GM12865 (cell line): ENCODE results near the gene NUB1.
A peak's percentile ranks its signal among the peaks of the same experiment; 100 is the strongest.

ENCODE experiments used
- DNase-seq: peaks from one replicate; pipeline ENCODE4 v3.0.0; 2010; ENCODE audit warnings: low read depth
- H3K4me3 ChIP-seq: 2 replicates; pipeline ENCODE4 v1.5.1; 2011; ENCODE audit warnings: mild to moderate bottlenecking, low read depth, low read length, control low read depth
- CTCF ChIP-seq: IDR thresholded peaks from 2 replicates; pipeline ENCODE4 v1.5.1; 2011; ENCODE audit warnings: low read length, control low read depth, low read depth, inconsistent platforms; ENCODE audit not compliant: insufficient read depth; ENCODE audit errors: missing control alignments

NUB1 gene

GRCh38 chr7:151336027-151336708, 5.4 kb upstream of the NUB1 start:
- no peak overlapping the region for H3K4me3 ChIP-seq
- TF ChIP-seq CTCF = no peak
- DNase-seq = peak; percentile 48

GRCh38 chr7:151337346-151337745, 4.3 kb upstream of the NUB1 start:
- no peak for TF ChIP-seq CTCF
- no peak for DNase-seq
- H3K4me3 ChIP-seq = no peak overlapping the region

- TF ChIP-seq CTCF = no peak
- DNase-seq = no peak
- no peak overlapping the region for H3K4me3 ChIP-seq
Measured at GRCh38 chr7:151338809-151339208, 2.8 kb upstream of the NUB1 start.

GRCh38 chr7:151339651-151340382, 1.8 kb upstream of the NUB1 start:
- peak overlapping the region; percentile 15 for H3K4me3 ChIP-seq
- TF ChIP-seq CTCF = no peak
- peak; percentile 86 for DNase-seq

GRCh38 chr7:151340794-151341356, 737 bp upstream of the NUB1 start:
- H3K4me3 ChIP-seq = peak overlapping the region; percentile 19; the same call in 1 of the 2 replicates
- no peak for DNase-seq
- no peak for TF ChIP-seq CTCF

- peak; percentile 82 for DNase-seq
- TF ChIP-seq CTCF = no peak
- peak overlapping the region; percentile 97 for H3K4me3 ChIP-seq
Measured at GRCh38 chr7:151342102-151342646, 562 bp downstream of the NUB1 start.
